VCaP (cell line): ENCODE measurements around the gene PEX7.

ENCODE experiments used
- H3K27ac ChIP-seq: fragments of 450-650 bp; 2 replicates; pipeline ENCODE4 v1.5.1; 2017
- TF ChIP-seq, protein P1 (sequence below): fragments of 450-650 bp; conservative IDR thresholded peaks from 2 replicates; pipeline ENCODE4 v1.5.1; 2017; ENCODE audit warnings: mild to moderate bottlenecking, moderate library complexity

Gene PEX7

GRCh38 chr6:136777651-136778050, 44.7 kb upstream of the PEX7 start:
- TF ChIP-seq, protein P1, sequence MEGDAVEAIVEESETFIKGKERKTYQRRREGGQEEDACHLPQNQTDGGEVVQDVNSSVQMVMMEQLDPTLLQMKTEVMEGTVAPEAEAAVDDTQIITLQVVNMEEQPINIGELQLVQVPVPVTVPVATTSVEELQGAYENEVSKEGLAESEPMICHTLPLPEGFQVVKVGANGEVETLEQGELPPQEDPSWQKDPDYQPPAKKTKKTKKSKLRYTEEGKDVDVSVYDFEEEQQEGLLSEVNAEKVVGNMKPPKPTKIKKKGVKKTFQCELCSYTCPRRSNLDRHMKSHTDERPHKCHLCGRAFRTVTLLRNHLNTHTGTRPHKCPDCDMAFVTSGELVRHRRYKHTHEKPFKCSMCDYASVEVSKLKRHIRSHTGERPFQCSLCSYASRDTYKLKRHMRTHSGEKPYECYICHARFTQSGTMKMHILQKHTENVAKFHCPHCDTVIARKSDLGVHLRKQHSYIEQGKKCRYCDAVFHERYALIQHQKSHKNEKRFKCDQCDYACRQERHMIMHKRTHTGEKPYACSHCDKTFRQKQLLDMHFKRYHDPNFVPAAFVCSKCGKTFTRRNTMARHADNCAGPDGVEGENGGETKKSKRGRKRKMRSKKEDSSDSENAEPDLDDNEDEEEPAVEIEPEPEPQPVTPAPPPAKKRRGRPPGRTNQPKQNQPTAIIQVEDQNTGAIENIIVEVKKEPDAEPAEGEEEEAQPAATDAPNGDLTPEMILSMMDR: no peak
- H3K27ac ChIP-seq: no peak overlapping the region

- TF ChIP-seq, protein P1: no peak
- H3K27ac ChIP-seq: no peak overlapping the region
These were observed 42.7 kb upstream of the PEX7 start for GRCh38 chr6:136779682-136780081.

DNA sequence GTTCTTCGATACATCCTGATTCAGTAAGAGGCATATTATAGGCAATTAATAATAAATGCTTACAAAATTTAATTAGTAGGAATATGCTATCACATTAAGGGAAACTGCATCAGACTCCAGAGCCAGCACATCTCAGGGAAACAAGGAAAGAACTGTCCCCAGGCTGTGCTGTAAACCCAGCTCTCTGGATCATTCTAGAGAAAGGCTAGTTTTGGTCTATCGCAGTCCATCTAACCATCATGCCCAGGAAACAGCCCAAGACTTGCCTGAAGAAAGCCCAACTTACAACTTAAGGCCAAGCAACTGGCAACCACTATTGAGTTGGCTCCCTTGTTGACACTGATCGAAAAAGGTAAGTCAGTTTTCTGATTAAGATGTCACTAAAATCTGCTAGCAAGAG, 41.4 kb upstream of the PEX7 start:
- TF ChIP-seq, protein P1: no peak
- H3K27ac ChIP-seq: no peak overlapping the region

- TF ChIP-seq, protein P1: no peak
- H3K27ac ChIP-seq: no peak overlapping the region
These were observed 40.2 kb upstream of the PEX7 start for GRCh38 chr6:136782021-136782770.

- TF ChIP-seq, protein P1: no peak
These were observed 39.4 kb upstream of the PEX7 start for GRCh38 chr6:136783021-136783420.

GRCh38 chr6:136783495-136784270, 38.7 kb upstream of the PEX7 start:
- H3K27ac ChIP-seq: no peak overlapping the region
- TF ChIP-seq, protein P1: no peak

More at GRCh38 chr6:136783021-136783420, 39.4 kb upstream of the PEX7 start:
- H3K27ac ChIP-seq: no peak overlapping the region

DNA sequence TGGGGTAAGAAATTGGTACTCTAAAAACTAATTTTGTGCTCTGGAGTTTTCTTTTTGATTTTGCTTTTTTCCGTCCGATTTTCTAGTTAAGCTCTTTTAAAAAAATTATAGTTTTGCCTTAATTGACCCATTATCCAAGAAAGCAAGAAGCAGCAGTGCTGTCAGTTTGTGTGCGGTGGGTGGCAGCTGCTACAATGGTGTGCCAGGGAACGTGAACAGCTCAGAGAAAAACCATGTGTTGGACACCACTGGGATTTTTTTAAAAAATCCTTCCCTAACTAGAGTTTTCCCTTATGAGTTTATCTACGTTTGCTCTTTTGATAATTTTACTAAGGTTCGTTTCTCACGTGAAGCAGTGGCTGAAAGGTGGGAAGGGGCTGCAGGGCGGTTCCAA, 38.1 kb upstream of the PEX7 start:
- no peak overlapping the region for H3K27ac ChIP-seq

More for the DNA sequence above, 38.1 kb upstream of the PEX7 start:
- TF ChIP-seq, protein P1: no peak
